ENCODE results near the gene KLHL36. TPM values are rescaled to one million over a fixed set of nuclear protein-coding genes. Genes with fewer than 3 reads are reported as not detected.

KLHL36 gene
- total and polyA plus RNA-seq, 4 donors: 10.1 to 60.0 (median 36.8) TPM

DNA sequence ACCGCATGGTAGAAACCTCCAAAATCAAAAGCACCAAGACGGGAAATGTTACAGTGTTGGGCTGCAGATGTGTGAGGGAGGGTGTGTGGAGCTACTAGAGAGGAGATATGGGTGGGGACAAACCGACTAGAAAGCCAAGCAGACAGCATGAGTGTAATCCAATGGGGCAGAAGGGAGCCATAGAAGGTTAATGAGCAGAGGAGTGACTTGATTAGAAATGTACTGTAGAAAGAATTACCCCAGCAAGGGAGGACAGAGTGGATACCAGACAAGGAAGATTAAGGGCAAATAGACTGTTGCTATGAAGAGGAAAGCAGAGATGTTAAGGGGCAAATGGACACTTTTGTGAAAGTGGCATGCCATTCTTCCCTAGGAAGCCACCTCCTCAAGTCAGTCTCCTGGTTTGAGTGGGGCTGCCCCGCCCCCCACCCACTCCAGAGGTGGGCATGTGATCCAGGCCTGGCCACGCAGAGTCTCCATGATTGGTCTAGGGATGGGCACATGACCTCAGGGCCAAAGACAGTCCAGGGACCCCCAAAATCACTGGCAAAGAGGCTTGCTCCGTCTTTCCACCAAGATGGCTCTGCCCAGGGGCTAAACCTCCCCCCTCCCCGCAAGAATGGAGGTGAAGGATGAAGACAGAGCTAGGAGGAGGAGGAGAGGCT is 34.8 kb upstream of the KLHL36 start:
- 95 to 98% methylated on average over 6 to 7 of the region's 7 CpGs for WGBS, 2 donors
- ATAC-seq (ENCODE audit: low FRiP score) (no peak), DNase-seq (no peak)
- Histone ChIP-seq H3K27ac (ENCODE audit: low read depth in 1 of 2, low read length in 2 of 2) (no peak overlapping the region), H3K9me3 (ENCODE audit: control insufficient read depth, low read length) (no peaks in the 10 kb centered on the region), H3K27me3 (ENCODE audit: control insufficient read depth in 1 of 2, insufficient read depth in 2 of 2, low read length in 1 of 2) (peaks cover 0 to 2% of the 10 kb centered on the region in 2 donors), H3K4me3 (ENCODE audit: low read length in 2 of 2) (no peak overlapping the region), H3K36me3 (ENCODE audit: control insufficient read depth in 1 of 2, insufficient read depth in 2 of 2, low read length in 1 of 2) (no peaks in the 10 kb centered on the region), H3K4me1 (ENCODE audit: control insufficient read depth in 1 of 2, insufficient read depth in 2 of 2, low read length in 2 of 2) (no peaks in the 10 kb centered on the region)
- intact Hi-C loops (cut with DNase I): no loop called here

DNA sequence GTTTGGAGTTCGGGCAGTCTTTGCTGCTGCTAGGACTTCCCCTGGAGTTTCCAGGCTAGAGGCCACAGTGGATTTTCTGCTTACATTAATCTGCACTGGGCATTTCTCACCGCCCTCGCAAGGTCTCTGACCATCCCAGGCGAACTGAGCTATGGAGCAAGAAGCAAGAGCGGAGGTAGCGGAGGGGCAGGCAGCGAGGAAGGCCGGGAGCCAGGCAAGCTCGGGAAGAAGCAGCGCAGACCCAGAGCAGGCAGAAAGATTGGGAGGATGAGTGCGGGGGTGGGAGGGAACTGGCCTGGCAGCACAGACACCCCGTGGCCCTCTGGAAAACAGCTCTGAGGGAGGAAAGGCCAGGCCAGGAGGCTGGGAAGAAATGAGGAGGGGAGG is 34.2 kb upstream of the KLHL36 start:
- H3K36me3 ChIP-seq (ENCODE audit: control insufficient read depth in 1 of 2, insufficient read depth in 2 of 2, low read length in 1 of 2): no peaks in the 10 kb centered on the region
- H3K27ac ChIP-seq (ENCODE audit: low read depth in 1 of 2, low read length in 2 of 2): no peak overlapping the region
- intact Hi-C loops (cut with DNase I): no loop called here
- DNase-seq (no peak), ATAC-seq (ENCODE audit: low FRiP score) (no peak)
- 93 to 97% methylated on average over 12 of the region's 12 CpGs for WGBS, 2 donors
- no peak overlapping the region for H3K4me3 ChIP-seq (ENCODE audit: low read length in 2 of 2)
- H3K4me1 ChIP-seq (ENCODE audit: control insufficient read depth in 1 of 2, insufficient read depth in 2 of 2, low read length in 2 of 2): peaks cover 0 to 2% of the 10 kb centered on the region in 2 donors
- peaks cover 0 to 2% of the 10 kb centered on the region in 2 donors for H3K27me3 ChIP-seq (ENCODE audit: control insufficient read depth in 1 of 2, insufficient read depth in 2 of 2, low read length in 1 of 2)
- H3K9me3 ChIP-seq (ENCODE audit: control insufficient read depth, low read length): no peaks in the 10 kb centered on the region

DNA sequence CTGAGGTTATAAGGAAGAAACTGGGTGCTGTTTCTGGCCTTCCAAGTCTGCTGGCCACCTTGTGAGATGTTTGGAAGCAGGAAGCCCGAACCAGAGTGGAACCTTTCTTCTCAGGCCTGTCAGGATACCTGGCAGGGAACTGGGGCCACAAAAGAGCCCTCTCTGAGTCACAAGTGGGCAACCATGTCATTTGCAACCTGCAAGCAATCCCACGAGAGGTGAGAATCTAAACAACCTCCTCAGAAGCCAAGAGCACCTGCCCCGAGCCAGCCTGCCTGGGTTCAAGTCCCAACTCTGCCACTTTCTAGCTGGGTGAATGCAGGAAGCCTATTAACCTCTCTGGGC is 33.7 kb upstream of the KLHL36 start:
- 85 to 91% methylated on average over 3 of the region's 3 CpGs for WGBS, 2 donors
- Histone ChIP-seq H3K36me3 (ENCODE audit: control insufficient read depth in 1 of 2, insufficient read depth in 2 of 2, low read length in 1 of 2) (no peaks in the 10 kb centered on the region), H3K9me3 (ENCODE audit: control insufficient read depth, low read length) (no peaks in the 10 kb centered on the region), H3K27ac (ENCODE audit: low read depth in 1 of 2, low read length in 2 of 2) (no peak overlapping the region), H3K4me3 (ENCODE audit: low read length in 2 of 2) (no peak overlapping the region), H3K27me3 (ENCODE audit: control insufficient read depth in 1 of 2, insufficient read depth in 2 of 2, low read length in 1 of 2) (peaks cover 0 to 2% of the 10 kb centered on the region in 2 donors), H3K4me1 (ENCODE audit: control insufficient read depth in 1 of 2, insufficient read depth in 2 of 2, low read length in 2 of 2) (peaks cover 0 to 2% of the 10 kb centered on the region in 2 donors)
- DNase-seq (no peak), ATAC-seq (ENCODE audit: low FRiP score) (no peak)
- intact Hi-C loops (cut with DNase I): no loop called here

DNA sequence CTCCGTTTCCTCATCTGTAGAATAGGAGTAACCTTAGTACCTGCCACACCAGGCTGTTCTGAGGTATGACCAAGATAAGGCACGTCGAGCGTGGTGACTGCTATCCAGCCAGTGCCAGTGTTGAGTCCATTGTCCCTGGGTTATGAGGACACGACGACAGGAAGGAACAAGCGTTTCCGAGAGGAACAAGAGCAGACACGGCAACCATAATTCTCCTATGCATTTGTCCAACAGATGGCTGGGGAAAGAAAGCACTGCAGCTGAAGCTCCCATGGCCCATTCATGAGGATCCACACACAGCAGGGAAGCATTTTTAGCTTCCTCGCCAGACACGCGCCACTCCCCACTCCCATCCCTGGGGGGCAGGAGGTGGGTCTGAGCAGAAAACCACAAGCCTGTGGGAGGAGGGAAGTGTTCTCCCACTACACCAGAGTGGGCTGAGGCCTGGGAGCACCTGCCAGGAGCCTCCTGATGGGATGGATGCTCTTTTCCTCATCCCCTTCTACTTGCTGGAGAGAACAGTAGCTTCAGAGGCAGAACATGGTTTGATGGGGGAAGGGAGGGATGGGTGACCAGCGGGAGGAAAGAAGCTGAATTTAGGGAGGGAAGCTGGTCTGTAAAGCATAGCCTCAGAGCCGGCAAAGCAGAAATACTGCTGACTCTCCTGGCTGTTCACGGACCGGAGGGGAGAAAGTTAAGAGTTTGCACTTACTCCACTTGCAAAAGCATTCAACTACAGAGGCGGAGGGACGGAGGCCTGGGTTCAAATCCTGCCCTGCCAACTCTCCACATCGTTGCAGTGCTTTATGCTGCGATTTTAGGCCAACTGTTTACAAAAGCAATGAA is 33.1 kb upstream of the KLHL36 start:
- no peaks in the 10 kb centered on the region for H3K36me3 ChIP-seq (ENCODE audit: control insufficient read depth in 1 of 2, insufficient read depth in 2 of 2, low read length in 1 of 2)
- no peak overlapping the region for H3K27ac ChIP-seq (ENCODE audit: low read depth in 1 of 2, low read length in 2 of 2)
- no peak overlapping the region for H3K4me3 ChIP-seq (ENCODE audit: low read length in 2 of 2)
- H3K4me1 ChIP-seq (ENCODE audit: control insufficient read depth in 1 of 2, insufficient read depth in 2 of 2, low read length in 2 of 2): peaks cover 0 to 2% of the 10 kb centered on the region in 2 donors
- WGBS, 2 donors: 93 to 94% methylated on average over 20 of the region's 20 CpGs
- peaks cover 0 to 2% of the 10 kb centered on the region in 2 donors for H3K27me3 ChIP-seq (ENCODE audit: control insufficient read depth in 1 of 2, insufficient read depth in 2 of 2, low read length in 1 of 2)
- ATAC-seq (ENCODE audit: low FRiP score) (no peak), DNase-seq (no peak)
- H3K9me3 ChIP-seq (ENCODE audit: control insufficient read depth, low read length): no peaks in the 10 kb centered on the region
- intact Hi-C loops (cut with DNase I): loop anchor here (5.0 kb wide), 1 partner anchor 83 kb away; no protein-coding TSS in a partner anchor

DNA sequence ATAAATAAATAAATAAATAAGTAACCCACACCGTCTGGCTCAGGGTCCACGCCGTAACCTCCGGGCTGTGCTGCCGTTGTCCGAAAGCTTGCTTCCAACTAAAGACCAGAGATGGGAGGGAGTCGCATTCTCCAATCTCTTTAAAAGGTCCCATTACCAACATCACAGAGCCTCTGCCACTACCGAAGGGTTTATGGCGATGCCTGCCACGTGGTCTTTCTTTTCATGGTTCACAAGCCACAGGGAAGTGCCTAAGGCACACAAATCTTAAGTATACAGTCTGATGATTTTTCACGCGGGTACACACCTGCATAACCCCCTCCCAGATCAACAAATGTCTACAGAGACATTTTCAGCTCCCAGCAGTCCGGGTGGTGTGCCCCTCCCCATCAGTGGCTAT is 31.8 kb upstream of the KLHL36 start:
- DNase-seq: peak in 1 of 2 donors; percentile 46
- Histone ChIP-seq H3K4me1 (ENCODE audit: control insufficient read depth in 1 of 2, insufficient read depth in 2 of 2, low read length in 2 of 2) (peaks cover 0 to 2% of the 10 kb centered on the region in 2 donors), H3K27ac (ENCODE audit: low read depth in 1 of 2, low read length in 2 of 2) (no peak overlapping the region), H3K27me3 (ENCODE audit: control insufficient read depth in 1 of 2, insufficient read depth in 2 of 2, low read length in 1 of 2) (peaks cover 0 to 2% of the 10 kb centered on the region in 2 donors), H3K9me3 (ENCODE audit: control insufficient read depth, low read length) (no peaks in the 10 kb centered on the region), H3K4me3 (ENCODE audit: low read length in 2 of 2) (no peak overlapping the region), H3K36me3 (ENCODE audit: control insufficient read depth in 1 of 2, insufficient read depth in 2 of 2, low read length in 1 of 2) (no peaks in the 10 kb centered on the region)
- intact Hi-C loops (cut with DNase I): loop anchor here (5.0 kb wide), 1 partner anchor 84 kb away; no protein-coding TSS in a partner anchor
- no peak for ATAC-seq (ENCODE audit: low FRiP score)
- 34 to 45% methylated on average over 13 of the region's 13 CpGs for WGBS, 2 donors

DNA sequence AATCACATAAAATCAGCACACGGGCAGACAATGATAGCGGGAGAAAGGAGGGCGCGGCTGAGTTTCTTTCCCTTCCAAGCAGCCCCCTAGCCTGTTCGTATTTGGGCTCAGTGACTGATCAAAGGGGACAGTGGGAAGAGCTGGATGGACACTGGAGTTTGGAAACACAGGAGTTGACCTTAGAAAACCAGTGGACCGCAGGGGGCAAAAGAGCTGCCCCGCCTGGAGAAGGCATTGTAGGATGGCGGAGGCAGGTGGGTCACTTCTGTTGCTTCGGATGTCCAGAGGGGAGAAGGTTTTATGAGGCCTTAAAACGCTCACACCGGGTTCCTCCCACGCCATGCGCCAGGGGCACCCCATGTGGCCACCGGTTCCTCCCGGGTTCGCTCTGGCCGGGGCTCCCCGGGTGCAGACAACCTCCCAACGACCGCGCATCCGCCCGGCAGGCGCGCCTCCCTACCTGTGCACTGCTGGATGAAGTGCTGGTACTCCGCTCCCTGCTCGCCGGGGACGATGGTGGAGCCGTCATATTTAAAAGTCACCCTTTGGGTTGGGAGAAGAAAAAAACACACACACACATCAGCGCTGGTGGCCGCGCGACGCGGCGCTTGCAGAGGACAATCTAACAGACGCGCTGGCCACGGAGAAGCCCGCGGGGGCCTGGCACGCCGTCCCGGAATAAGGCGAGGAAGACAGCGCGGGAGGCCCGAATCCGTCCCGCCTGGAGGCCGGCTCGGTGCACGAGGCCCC is 31.1 kb upstream of the KLHL36 start:
- ATAC-seq (ENCODE audit: low FRiP score) (peak; percentile 31), DNase-seq (peak; percentile 69 to 76)
- H3K27me3 ChIP-seq (ENCODE audit: control insufficient read depth in 1 of 2, insufficient read depth in 2 of 2, low read length in 1 of 2): peaks cover 0 to 2% of the 10 kb centered on the region in 2 donors
- H3K9me3 ChIP-seq (ENCODE audit: control insufficient read depth, low read length): no peaks in the 10 kb centered on the region
- 3% methylated on average over 51 to 54 of the region's 54 CpGs for WGBS, 2 donors
- peaks cover 0 to 2% of the 10 kb centered on the region in 2 donors for H3K4me1 ChIP-seq (ENCODE audit: control insufficient read depth in 1 of 2, insufficient read depth in 2 of 2, low read length in 2 of 2)
- peak overlapping the region in 1 of 2 donors; percentile 31 for H3K27ac ChIP-seq (ENCODE audit: low read depth in 1 of 2, low read length in 2 of 2)
- peak overlapping the region; percentile 24 to 62 for H3K4me3 ChIP-seq (ENCODE audit: low read length in 2 of 2)
- H3K36me3 ChIP-seq (ENCODE audit: control insufficient read depth in 1 of 2, insufficient read depth in 2 of 2, low read length in 1 of 2): no peaks in the 10 kb centered on the region
- intact Hi-C loops (cut with DNase I): loop anchor here (5.0 kb wide), 1 partner anchor 85 kb away; no protein-coding TSS in a partner anchor

DNA sequence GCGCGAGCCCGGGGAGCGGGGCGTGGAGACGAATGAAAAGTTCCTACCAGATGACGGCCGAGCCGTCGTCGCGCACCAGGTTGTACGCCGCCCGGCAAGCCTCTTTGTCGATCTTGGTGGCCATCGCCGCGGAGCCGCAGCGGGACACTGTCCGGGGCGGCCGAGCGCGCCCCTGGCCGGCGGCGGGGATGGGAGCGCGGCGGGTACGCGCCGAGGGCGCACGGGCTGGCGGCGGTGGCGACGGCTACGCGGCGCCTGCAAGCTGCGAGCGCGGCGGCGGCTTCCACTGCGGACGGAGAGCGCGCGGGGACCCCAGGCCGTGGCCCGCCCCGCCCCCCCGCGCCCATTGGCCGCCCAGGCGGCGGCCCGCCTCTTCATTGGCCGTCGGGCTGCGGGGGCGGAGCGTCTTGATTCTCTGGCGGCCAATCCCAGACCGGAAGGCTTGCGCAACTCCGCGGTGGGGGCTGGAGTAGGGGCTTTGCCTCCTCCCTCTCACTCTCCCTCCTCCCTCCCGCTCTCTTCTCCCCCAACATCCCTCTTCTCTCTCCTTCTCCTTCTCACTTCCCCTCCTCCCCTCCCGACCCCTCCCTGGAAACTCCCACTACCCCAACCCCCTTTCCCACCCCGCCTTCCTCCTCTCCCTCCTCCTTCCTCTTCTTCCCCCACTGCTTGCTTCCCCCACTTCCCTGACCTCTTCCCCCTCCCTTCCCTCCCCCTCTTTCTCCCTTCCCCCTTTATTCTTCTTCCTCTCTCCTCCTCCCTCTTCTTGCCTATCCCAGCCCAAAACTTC is 30.3 kb upstream of the KLHL36 start, which contains the start of gene COTL1:
COTL1 (minus strand) TSS at position 288 of the 790 bp plus-strand sequence; CDS start at position 124, 164 bp downstream.
- Histone ChIP-seq H3K27me3 (ENCODE audit: control insufficient read depth in 1 of 2, insufficient read depth in 2 of 2, low read length in 1 of 2) (peaks cover 0 to 2% of the 10 kb centered on the region in 2 donors), H3K9me3 (ENCODE audit: control insufficient read depth, low read length) (no peaks in the 10 kb centered on the region), H3K4me1 (ENCODE audit: control insufficient read depth in 1 of 2, insufficient read depth in 2 of 2, low read length in 2 of 2) (peaks cover 0 to 2% of the 10 kb centered on the region in 2 donors), H3K36me3 (ENCODE audit: control insufficient read depth in 1 of 2, insufficient read depth in 2 of 2, low read length in 1 of 2) (no peaks in the 10 kb centered on the region), H3K27ac (ENCODE audit: low read depth in 1 of 2, low read length in 2 of 2) (peak within 1 kb of the TSS in 1 of 2 donors; percentile 31), H3K4me3 (ENCODE audit: low read length in 2 of 2) (peak within 1 kb of the TSS; percentile 24 to 62)
- 0% methylated on average over 56 to 76 of the region's 76 CpGs for WGBS, 2 donors
- intact Hi-C loops (cut with DNase I): loop anchor here (2.0 to 5.0 kb wide), 2 partner anchors 86 to 113 kb away; partner anchors contain the start of gene MEAK7 (in 1 of the 2)
- ATAC-seq (ENCODE audit: low FRiP score) (peak; percentile 91), DNase-seq (peak; percentile 99)

Data from aorta (tissue), 5 donors.